ENCODE data around the gene BHLHE40. TPM values are rescaled to one million over a fixed set of nuclear protein-coding genes. Genes with fewer than 3 reads are reported as not detected.

Gene BHLHE40
- total and polyA plus RNA-seq, 10 of the 15 experiments (the other 5 are each of a cell fraction or from before 2014, with no cell fraction given) = 25.2 to 106 (median 51.4) TPM

GRCh38 chr3:4985330-4986174, 6.3 kb downstream of the BHLHE40 start (continued):
- TF ChIP-seq, protein P1, sequence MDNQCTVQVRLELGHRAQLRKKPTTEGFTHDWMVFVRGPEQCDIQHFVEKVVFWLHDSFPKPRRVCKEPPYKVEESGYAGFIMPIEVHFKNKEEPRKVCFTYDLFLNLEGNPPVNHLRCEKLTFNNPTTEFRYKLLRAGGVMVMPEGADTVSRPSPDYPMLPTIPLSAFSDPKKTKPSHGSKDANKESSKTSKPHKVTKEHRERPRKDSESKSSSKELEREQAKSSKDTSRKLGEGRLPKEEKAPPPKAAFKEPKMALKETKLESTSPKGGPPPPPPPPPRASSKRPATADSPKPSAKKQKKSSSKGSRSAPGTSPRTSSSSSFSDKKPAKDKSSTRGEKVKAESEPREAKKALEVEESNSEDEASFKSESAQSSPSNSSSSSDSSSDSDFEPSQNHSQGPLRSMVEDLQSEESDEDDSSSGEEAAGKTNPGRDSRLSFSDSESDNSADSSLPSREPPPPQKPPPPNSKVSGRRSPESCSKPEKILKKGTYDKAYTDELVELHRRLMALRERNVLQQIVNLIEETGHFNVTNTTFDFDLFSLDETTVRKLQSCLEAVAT (IDR thresholded peaks at IDR 0.05) = peak; percentile 26
- 0 out of 2 replicates have a peak, but pooled peaks have one; percentile 40 for TF ChIP-seq HDGF (IDR thresholded peaks at IDR 0.05)
- TF ChIP-seq DPF2 (IDR thresholded peaks at IDR 0.05) = no peak
- TF ChIP-seq MEF2B (IDR thresholded peaks at IDR 0.05; ENCODE audit: partially characterized antibody, poor library complexity, severe bottlenecking) = peak; percentile 52
- peak; percentile 61; the same call in 1 of the 2 replicates for TF ChIP-seq IKZF1 (conservative IDR thresholded peaks at IDR 0.05)
- TF ChIP-seq ZNF24 (IDR thresholded peaks at IDR 0.05) = 0 out of 2 replicates have a peak, but pooled peaks have one; percentile 7
- TF ChIP-seq IKZF2 (IDR thresholded peaks at IDR 0.05) = peak; percentile 65 to 76
- TF ChIP-seq POU2F2 (IDR thresholded peaks at IDR 0.05; ENCODE audit: borderline replicate concordance, low read depth, low read length) = peak; percentile 50; the same call in 1 of the 3 replicates
- TF ChIP-seq E2F8 (IDR thresholded peaks at IDR 0.05; ENCODE audit: low read depth, partially characterized antibody) = peak; percentile 8
- TF ChIP-seq, protein P2, sequence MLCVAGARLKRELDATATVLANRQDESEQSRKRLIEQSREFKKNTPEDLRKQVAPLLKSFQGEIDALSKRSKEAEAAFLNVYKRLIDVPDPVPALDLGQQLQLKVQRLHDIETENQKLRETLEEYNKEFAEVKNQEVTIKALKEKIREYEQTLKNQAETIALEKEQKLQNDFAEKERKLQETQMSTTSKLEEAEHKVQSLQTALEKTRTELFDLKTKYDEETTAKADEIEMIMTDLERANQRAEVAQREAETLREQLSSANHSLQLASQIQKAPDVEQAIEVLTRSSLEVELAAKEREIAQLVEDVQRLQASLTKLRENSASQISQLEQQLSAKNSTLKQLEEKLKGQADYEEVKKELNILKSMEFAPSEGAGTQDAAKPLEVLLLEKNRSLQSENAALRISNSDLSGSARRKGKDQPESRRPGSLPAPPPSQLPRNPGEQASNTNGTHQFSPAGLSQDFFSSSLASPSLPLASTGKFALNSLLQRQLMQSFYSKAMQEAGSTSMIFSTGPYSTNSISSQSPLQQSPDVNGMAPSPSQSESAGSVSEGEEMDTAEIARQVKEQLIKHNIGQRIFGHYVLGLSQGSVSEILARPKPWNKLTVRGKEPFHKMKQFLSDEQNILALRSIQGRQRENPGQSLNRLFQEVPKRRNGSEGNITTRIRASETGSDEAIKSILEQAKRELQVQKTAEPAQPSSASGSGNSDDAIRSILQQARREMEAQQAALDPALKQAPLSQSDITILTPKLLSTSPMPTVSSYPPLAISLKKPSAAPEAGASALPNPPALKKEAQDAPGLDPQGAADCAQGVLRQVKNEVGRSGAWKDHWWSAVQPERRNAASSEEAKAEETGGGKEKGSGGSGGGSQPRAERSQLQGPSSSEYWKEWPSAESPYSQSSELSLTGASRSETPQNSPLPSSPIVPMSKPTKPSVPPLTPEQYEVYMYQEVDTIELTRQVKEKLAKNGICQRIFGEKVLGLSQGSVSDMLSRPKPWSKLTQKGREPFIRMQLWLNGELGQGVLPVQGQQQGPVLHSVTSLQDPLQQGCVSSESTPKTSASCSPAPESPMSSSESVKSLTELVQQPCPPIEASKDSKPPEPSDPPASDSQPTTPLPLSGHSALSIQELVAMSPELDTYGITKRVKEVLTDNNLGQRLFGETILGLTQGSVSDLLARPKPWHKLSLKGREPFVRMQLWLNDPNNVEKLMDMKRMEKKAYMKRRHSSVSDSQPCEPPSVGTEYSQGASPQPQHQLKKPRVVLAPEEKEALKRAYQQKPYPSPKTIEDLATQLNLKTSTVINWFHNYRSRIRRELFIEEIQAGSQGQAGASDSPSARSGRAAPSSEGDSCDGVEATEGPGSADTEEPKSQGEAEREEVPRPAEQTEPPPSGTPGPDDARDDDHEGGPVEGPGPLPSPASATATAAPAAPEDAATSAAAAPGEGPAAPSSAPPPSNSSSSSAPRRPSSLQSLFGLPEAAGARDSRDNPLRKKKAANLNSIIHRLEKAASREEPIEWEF (IDR thresholded peaks at IDR 0.05; ENCODE audit: insufficient replicate concordance, low read depth, low read length) = peak; percentile 14
- peak; percentile 54; the same call in 1 of the 2 replicates for TF ChIP-seq MXI1 (IDR thresholded peaks at IDR 0.05; ENCODE audit: low read depth, low read length)
- TF ChIP-seq SMC3 (IDR thresholded peaks at IDR 0.05; ENCODE audit: borderline replicate concordance, low read length) = no peak

All from GM12878 (cell line).